Tibial nerve (tissue), 4 donors: Measurements from ENCODE around the gene PYGL. TPM values are rescaled to one million over a fixed set of nuclear protein-coding genes. Genes with fewer than 3 reads are reported as not detected.

Source experiments
- DNase-seq, 2 donors: peaks; one replicate each; pipeline ENCODE4 v3.0.0-alpha.2; 2019; ENCODE audit warnings: low spot score in 2 of 2
- H3K27ac ChIP-seq, 4 donors: fragments of 200-600 bp; sonication (generic) in 3 of 4; one replicate each; pipeline ENCODE4 v1.5.1; 2017 to 2019; ENCODE audit warnings: mild to moderate bottlenecking in 1 of 4
- H3K27me3 ChIP-seq, 2 donors: fragments of 200-600 bp; sonication (generic) in 1 of 2; one replicate each; pipeline versions ENCODE4 v1.5.1 to v1.6.0; 2017 to 2019
- H3K36me3 ChIP-seq, 3 donors: fragments of 200-600 bp; sonication (generic); one replicate each; pipeline ENCODE4 v1.5.1; 2018 to 2019
- H3K4me1 ChIP-seq, 4 donors: fragments of 200-600 bp; sonication (generic) in 3 of 4; one replicate each; pipeline ENCODE4 v1.5.1; 2017 to 2019
- H3K4me3 ChIP-seq, 4 donors: fragments of 200-600 bp; sonication (generic) in 3 of 4; one replicate each; pipeline ENCODE4 v1.5.1; 2017 to 2019; ENCODE audit warnings: mild to moderate bottlenecking in 1 of 4, moderate library complexity in 1 of 4
- H3K9me3 ChIP-seq, 4 donors: fragments of 200-600 bp; sonication (generic) in 3 of 4; one replicate each; pipeline ENCODE4 v1.5.1; 2017 to 2019
- EP300 ChIP-seq, 2 donors: sonication (generic); formaldehyde crosslinking; IDR thresholded peaks; one replicate each; pipeline ENCODE4 v1.6.1; 2017; ENCODE audit warnings: antibody characterized with exemption in 2 of 2, mild to moderate bottlenecking in 1 of 2
- POLR2A ChIP-seq, 2 donors: fragments of 450-650 bp; IDR thresholded peaks; one replicate each; pipeline ENCODE4 v1.6.1; 2017; ENCODE audit warnings: antibody characterized with exemption in 2 of 2, mild to moderate bottlenecking in 2 of 2, moderate library complexity in 2 of 2
- WGBS, 2 donors: methylation state at CpG; one replicate each; pipeline ENCODE4 v1.1.5; 2018; 5-methylcytosine and 5-hydroxymethylcytosine counted together
- total RNA-seq, 4 donors: library from RNA; depleted of rRNA; stranded (reverse); fragments of >200 nt; gene quantifications; one replicate each; pipeline ENCODE4 v1.1.0, GENCODE V29; 2016
- TF ChIP-seq, protein P1 (sequence below), 5 experiments: fragments of 200-600 bp in 3 of 5; fragments of 450-650 bp in 2 of 5; sonication (generic) in 3 of 5; IDR thresholded peaks; one replicate each; pipeline ENCODE4 v1.5.1; 2016 to 2019; ENCODE audit warnings: antibody characterized with exemption in 5 of 5, mild to moderate bottlenecking in 3 of 5, moderate library complexity in 2 of 5

The PYGL gene
- total RNA-seq, 4 donors from 2014 or later, result 50.0 to 112 (median 74.3) TPM

DNA sequence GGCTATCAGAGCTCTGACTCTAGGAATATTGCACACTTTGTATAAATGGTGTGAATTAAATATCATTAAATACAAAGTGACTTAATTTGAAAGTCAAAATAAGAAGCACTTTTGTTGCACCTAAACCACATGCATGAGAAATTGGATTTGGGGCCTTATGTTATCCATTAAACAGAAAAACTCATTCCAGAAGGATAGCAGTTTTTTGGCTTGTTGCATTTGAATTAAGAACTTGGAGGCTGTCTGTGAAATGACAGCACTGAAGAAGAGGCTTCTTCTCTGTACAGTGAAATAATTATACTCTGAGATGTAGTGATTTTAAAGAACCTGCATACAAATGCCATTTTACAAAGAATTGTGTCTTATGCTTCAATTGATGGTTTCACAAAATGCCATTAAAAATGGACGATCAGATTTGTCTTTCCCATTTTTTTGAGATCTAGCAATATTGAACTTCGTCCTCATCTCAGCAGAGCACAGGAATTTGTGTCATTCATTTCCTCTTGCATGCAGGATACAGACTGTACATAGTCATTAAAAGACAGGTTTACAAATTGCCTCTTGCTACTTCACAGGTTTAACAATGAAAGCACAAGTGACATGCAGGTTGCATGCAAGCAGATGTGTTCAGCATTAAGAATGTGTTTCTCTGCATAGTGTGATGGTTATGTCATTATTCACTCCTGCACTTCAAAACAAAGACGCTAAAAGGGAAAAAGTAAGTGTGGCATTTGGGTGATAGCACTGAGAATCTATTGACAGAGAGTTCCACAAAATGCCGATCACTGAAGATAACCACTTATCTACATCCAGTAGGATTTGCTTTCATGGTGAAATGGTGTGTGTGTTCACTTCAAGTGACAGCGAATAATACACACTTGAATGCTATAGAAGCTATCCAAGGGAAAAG lies 35.9 kb upstream of the PYGL start:
- WGBS, 2 donors, result 76 to 84% methylated on average over 5 of the region's 5 CpGs
- no peak overlapping the region for H3K27ac ChIP-seq
- DNase-seq, result no peak
- H3K27me3 ChIP-seq, result no peaks in the 10 kb centered on the region
- TF ChIP-seq POLR2A (IDR thresholded peaks at IDR 0.05) (no peak), EP300 (IDR thresholded peaks at IDR 0.05) (no peak)
- TF ChIP-seq, protein P1, sequence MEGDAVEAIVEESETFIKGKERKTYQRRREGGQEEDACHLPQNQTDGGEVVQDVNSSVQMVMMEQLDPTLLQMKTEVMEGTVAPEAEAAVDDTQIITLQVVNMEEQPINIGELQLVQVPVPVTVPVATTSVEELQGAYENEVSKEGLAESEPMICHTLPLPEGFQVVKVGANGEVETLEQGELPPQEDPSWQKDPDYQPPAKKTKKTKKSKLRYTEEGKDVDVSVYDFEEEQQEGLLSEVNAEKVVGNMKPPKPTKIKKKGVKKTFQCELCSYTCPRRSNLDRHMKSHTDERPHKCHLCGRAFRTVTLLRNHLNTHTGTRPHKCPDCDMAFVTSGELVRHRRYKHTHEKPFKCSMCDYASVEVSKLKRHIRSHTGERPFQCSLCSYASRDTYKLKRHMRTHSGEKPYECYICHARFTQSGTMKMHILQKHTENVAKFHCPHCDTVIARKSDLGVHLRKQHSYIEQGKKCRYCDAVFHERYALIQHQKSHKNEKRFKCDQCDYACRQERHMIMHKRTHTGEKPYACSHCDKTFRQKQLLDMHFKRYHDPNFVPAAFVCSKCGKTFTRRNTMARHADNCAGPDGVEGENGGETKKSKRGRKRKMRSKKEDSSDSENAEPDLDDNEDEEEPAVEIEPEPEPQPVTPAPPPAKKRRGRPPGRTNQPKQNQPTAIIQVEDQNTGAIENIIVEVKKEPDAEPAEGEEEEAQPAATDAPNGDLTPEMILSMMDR (IDR thresholded peaks at IDR 0.05), result no peak
- H3K4me1 ChIP-seq, result no peaks in the 10 kb centered on the region
- H3K4me3 ChIP-seq, result no peak overlapping the region
- no peaks in the 10 kb centered on the region for H3K36me3 ChIP-seq
- no peaks in the 10 kb centered on the region for H3K9me3 ChIP-seq

DNA sequence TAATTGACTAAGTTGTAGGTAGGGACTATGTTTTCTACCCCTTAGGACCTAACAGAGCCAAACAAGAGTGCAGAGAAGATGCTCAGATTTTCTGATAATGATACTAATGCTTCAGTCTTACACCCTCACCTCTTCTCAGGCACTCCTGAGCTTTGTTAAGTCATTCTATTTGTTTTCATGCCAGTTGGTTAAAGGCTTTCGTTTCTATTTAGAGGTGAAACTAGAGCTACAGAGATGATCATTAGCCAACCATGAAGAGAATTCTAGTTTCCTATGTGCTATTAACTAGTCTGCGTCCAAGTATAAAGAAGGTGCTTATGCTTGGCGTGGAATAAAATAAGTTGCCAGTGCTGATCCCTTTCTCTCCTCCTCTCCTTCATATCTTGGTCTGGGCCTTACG lies 34.6 kb upstream of the PYGL start:
- Histone ChIP-seq H3K9me3 (no peaks in the 10 kb centered on the region), H3K4me3 (no peak overlapping the region), H3K36me3 (no peaks in the 10 kb centered on the region), H3K27me3 (no peaks in the 10 kb centered on the region), H3K4me1 (no peaks in the 10 kb centered on the region), H3K27ac (no peak overlapping the region)
- TF ChIP-seq, protein P1 (IDR thresholded peaks at IDR 0.05), result no peak
- no peak for TF ChIP-seq EP300 (IDR thresholded peaks at IDR 0.05)
- no peak for TF ChIP-seq POLR2A (IDR thresholded peaks at IDR 0.05)
- no peak for DNase-seq
- 89 to 94% methylated on average over 4 of the region's 4 CpGs for WGBS, 2 donors

DNA sequence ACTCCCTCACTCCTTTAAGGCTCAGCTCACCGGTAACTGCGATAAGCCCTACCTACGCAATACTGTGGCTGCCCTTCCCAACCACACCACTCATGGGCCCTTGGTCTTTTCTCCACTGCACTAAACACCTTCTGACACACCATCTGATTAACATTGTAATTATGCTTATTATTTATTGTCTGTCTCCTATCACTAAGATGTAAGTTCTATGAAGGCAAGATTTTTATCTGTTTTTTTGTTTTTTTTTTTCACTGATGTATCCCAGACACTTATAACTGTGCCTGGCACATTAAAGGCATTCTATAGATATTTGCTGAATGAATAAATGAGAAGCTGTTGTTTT lies 34.2 kb upstream of the PYGL start:
- H3K9me3 ChIP-seq, result no peaks in the 10 kb centered on the region
- no peaks in the 10 kb centered on the region for H3K4me1 ChIP-seq
- TF ChIP-seq EP300 (IDR thresholded peaks at IDR 0.05) (no peak), POLR2A (IDR thresholded peaks at IDR 0.05) (no peak)
- TF ChIP-seq, protein P1 (IDR thresholded peaks at IDR 0.05), result no peak
- peaks cover 0 to 1% (median 0%) of the 10 kb centered on the region in 3 donors for H3K36me3 ChIP-seq
- H3K4me3 ChIP-seq, result no peak overlapping the region
- 95% methylated on average over 3 of the region's 3 CpGs for WGBS, 2 donors
- no peak overlapping the region for H3K27ac ChIP-seq
- no peaks in the 10 kb centered on the region for H3K27me3 ChIP-seq
- DNase-seq, result no peak

DNA sequence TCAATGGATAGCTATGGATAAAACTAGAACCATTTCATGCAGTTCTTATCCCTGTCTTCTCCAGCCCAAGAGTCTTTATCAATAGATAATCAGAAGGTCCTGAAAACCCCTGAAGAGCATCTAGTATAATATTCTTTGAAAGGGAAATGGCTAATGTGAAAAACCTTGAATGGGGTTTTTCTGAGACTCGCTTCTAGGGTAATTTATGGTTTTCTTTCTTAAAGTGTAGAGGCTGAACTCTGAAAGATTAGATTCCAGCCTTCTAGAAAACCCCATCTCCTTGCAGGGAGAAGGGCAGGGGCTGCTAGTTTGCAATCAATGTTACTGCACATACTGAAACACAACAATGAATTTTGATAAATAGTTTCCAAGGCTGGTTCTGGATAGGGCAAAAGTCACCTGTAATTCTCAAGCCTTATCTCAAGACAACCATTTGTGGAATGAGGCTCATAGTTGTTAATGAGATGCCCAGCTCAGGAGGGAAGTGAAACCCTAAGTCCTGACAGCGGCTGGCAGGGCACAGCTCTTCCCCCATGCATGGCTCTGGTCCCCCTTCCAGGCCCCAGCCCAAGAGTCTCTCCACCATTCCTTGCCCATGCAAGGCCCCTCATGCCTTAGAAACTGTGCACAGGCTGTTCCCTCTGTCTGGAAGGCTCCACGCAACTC lies 33.7 kb upstream of the PYGL start:
- TF ChIP-seq POLR2A (IDR thresholded peaks at IDR 0.05) (no peak), EP300 (IDR thresholded peaks at IDR 0.05) (no peak)
- TF ChIP-seq, protein P1 (IDR thresholded peaks at IDR 0.05), result no peak
- no peaks in the 10 kb centered on the region for H3K27me3 ChIP-seq

DNA sequence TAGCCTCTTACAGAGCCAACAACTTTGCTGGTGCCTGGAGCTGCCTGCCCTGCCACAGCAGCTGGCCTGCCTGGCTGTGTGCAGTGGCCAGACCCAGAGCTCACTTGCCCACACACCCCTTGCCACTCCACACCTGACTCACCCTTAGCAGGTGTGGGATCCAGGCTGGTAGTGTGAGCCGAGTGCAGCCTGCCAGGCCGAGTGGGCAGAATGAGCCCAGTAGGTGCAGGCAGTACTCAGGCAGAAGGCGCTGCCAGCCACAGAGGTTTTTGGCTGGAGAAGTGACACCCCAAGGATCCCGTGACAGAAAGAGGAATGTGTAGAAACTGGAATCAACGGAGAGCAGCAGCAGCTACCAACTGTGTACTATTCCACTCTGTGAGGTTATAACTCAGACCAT lies 29.8 kb upstream of the PYGL start:
- WGBS, 2 donors, result 85 to 96% methylated on average over 4 to 5 of the region's 5 CpGs
- TF ChIP-seq POLR2A (IDR thresholded peaks at IDR 0.05), result no peak
- no peak for TF ChIP-seq EP300 (IDR thresholded peaks at IDR 0.05)
- TF ChIP-seq, protein P1 (IDR thresholded peaks at IDR 0.05), result no peak

More for the DNA sequence above, 33.7 kb upstream of the PYGL start:
- Histone ChIP-seq H3K36me3 (peaks cover 0 to 3% (median 0%) of the 10 kb centered on the region in 3 donors), H3K27ac (no peak overlapping the region), H3K4me3 (no peak overlapping the region), H3K4me1 (no peaks in the 10 kb centered on the region), H3K9me3 (no peaks in the 10 kb centered on the region)
- no peak for DNase-seq
- WGBS, 2 donors, result 89 to 93% methylated on average over 3 of the region's 3 CpGs

More for the DNA sequence above, 29.8 kb upstream of the PYGL start:
- no peaks in the 10 kb centered on the region for H3K27me3 ChIP-seq
- peaks cover 0 to 3% (median 0%) of the 10 kb centered on the region in 3 donors for H3K36me3 ChIP-seq
- no peak overlapping the region for H3K4me3 ChIP-seq
- no peaks in the 10 kb centered on the region for H3K4me1 ChIP-seq
- no peak overlapping the region for H3K27ac ChIP-seq
- DNase-seq, result no peak
- no peaks in the 10 kb centered on the region for H3K9me3 ChIP-seq
